HG03060 (cell line): ENCODE measurements around the gene LBX2.

Experiments
- ATAC-seq: cut with Tn5 transposase; IDR thresholded peaks from one replicate; pipeline ENCODE4 v1.9.1; 2021; ENCODE audit warnings: low read depth, moderate number of reproducible peaks; ENCODE audit not compliant: unreplicated experiment

Gene LBX2

DNA sequence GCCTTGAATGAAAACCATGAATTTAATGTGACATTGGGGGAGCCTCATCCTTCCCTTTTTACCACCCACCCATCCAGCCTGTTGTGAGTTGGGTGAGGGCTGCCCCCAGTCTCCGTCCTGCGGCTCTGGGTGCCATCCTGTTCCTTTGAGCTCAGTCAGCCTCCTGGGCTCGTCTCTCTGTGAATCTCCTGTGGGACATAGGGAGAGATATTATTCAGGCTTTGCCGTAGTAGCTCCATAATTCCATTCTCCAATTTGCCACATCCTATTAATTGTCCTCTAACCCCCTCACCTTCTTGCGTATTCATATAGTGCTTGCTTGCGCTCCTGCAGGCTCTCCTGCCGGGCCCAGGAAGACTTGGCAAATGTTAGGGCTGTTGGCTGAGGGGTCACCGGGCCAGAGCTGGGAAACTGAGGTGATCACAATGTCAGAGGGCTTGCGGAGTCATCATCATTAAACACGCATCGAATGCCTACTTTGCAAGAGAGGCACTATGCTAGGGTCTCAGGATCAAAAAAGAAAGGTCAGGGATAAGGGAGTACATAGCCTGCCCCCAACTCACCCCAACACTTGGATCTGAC is 27.3 kb upstream of the LBX2 start:
- no peak for ATAC-seq

DNA sequence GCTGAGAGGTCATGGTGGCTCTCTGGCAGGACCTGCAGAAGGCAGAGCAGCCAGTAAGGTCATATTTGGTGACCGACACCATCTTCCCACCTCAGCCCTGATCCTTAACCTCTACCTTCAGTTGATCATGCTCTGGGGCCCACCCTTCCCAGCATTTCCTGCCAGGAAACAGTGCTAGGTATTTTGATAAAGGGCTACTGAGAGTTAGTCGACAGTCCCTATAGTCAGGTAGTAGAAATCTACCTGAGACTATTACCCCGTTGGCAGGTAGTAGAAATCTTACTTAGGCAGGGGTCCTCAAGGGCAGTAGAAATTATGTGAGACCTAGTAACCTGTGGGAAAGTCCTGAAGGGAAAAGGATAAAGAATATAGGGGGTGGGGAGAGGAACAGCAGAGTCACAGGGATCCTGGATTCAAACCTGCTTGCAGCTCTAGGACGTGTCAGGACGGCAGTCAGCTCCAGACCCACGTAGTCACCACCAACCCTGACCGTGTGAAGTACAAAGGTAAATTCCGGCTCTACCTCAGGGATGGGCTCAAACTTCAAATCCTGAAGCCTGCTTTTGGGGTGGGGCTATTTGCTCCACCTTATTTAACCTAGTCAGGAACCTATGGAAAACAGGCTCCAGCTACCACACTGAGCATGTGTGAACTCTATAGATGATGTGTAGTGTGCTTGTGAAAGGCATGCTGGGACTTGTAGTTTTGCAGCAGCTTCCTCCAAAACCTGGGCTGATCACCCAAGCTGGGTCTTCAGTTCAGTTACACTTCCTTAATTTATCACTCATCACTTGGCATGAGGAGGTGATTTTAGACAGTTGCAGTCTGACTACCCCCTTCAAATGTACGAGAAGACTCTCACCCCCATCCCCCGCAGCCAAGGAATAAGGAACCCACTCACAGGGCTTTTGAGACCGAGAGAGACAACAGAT is 26.6 kb upstream of the LBX2 start, which contains the start of gene DQX1:
DQX1 (minus strand) TSS at position 515 of the 932 bp plus-strand sequence; CDS start at position 13, 502 bp downstream.
- ATAC-seq: no peak

DNA sequence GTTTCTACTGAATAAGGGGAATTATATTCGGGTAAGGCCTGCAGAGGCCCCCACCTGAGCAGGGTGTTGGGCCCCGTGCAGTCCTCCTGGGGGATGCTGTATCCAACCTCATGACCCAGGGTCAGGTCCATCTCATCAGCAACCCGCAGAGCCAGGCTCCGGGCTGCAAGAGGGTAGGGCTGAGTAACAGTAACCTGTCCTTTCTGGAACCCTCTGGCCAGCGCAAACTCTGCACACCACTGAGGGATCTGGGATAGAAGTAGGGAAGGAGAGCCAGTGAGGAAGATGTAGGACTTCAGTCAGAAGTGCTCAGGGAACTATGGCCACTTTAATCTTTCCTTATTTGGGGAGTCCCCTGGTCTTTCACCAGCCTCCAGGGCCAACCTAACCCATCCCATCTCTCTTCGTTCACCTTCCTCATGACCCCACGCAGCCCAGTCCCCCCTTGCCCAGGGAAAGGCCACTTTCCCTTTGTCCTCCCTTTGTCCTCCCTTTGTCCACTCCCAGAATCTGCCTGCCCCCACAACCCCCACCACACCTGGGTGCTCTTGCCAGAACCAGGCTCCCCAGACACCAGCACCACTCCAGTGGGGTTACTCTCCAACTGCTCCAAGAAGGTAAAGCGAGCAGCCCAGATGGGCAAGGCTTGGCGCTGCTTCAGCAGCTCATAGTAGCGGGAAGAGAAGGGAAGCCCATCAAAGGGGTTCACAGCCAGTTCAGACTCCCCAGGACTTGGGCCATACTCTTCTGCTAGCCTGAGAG is 25.7 kb upstream of the LBX2 start:
- no peak for ATAC-seq

DNA sequence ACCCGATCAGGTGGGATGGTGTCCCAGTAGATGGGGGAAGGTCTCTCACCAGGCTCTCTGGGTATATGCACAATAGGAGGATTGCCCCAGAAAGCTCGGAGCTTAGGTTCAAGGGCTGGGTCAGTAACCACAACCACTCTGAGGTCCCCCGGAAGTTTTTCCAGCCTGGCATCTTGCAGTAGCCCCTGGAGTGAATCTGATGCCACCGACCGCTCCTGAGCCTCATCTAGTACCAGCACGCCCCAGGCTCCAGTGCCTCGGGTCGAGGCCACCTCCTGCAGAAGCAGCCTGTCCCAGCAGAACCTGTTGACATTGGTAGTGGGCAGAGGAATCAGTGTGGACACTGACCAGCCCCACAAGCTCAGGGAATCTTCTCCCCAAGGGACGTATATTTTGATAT is 24.6 kb upstream of the LBX2 start:
- ATAC-seq: no peak

DNA sequence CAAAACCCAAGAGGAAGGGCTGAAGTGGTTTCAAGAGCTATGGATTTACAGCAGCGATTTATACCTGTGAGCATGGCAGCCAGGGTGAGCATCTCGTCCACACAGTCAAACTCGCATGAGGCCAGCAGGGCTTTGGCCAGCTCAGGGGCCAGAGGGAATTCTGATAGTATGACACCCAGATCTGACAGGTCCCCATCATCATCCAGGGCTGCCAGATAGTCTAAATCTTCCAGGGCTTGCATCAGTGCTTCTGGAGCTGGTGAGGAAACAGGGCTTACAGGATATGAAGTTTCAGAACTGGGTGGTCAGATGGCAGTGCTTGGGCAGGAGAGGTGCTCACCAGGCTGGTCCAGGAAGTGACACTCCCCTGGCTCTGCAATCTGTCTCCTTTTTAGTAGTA is 23.1 kb upstream of the LBX2 start:
- no peak for ATAC-seq

DNA sequence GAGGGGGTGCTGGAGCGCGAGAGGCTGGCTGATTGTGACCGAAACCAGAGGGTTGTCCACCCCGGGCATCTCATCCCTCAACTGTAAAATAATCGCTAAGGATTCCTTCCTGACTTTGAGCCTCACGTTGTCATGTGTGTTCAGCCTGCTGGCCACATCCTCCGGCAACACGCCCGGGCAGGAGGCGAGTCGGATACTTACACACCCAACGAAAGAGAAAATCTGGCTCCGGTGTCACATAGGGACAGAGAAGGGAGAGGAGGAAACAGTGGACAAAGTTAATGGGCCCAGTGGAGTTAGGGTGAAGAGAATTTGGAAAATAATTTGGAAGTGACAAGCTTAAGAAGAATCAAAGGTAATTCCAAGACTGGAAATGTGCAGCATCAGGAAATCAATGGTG is 17.2 kb upstream of the LBX2 start:
- no peak for ATAC-seq

DNA sequence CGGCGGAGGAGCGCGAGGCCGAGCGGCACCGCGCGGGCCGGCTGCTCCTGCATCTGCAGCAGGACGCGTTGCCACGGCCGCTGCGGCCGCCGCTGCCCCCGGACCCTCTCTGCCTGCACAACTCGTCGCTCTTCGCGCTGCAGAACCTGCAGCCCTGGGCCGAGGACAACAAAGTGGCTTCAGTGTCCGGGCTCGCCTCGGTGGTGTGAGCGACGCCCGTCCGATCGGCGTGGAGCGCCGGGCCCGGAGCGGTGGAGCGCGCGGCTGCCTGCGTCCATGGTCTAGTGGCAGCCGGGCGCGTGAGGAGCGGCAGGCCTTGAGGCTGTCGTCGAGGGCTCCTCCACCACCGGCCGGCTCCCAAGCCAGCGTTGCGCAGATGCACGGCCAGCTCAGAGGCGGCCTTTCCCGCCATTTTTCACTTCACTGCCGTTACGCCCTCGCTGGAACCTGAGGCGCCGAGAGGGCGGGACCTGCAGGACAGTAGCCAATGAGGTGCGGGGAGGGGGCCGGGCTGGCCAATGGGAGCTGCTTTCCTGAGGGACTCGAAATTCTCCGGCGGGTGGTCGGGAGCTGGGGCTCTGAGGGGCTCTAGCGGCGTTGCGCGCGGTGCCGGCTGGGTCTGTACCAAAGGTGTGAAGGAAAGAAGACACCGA is 16.7 kb upstream of the LBX2 start:
- no peak for ATAC-seq

DNA sequence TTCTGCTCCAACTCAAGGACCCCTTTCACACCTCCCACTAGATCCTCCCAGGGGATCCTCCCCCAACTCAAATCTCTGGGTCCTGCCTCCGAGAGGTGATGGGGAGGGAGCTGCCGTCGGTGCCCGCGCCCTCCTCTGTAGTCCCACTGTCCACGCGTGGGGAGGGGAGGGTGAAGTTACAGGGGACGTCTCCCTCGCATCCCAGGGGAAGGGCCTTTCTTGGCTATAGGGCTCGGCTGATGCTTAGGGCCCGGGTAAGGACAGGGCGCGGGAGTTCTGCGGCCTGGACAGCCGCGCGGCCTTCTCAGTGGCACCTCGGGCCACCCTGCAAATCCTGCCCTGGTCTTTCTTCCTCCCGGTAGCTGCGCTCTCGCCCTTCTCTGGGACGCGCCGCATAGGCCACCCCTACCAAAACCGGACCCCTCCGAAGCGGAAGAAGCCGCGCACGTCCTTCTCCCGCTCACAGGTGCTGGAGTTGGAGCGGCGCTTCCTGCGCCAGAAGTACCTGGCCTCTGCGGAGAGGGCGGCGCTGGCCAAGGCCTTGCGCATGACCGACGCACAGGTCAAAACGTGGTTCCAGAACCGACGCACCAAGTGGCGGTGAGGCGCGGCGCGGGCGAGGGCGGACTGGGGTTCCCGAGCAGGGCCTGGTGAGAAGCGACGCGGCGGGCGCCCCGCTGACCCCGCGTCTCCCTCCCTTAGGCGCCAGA is 16.0 kb upstream of the LBX2 start:
- no peak for ATAC-seq

DNA sequence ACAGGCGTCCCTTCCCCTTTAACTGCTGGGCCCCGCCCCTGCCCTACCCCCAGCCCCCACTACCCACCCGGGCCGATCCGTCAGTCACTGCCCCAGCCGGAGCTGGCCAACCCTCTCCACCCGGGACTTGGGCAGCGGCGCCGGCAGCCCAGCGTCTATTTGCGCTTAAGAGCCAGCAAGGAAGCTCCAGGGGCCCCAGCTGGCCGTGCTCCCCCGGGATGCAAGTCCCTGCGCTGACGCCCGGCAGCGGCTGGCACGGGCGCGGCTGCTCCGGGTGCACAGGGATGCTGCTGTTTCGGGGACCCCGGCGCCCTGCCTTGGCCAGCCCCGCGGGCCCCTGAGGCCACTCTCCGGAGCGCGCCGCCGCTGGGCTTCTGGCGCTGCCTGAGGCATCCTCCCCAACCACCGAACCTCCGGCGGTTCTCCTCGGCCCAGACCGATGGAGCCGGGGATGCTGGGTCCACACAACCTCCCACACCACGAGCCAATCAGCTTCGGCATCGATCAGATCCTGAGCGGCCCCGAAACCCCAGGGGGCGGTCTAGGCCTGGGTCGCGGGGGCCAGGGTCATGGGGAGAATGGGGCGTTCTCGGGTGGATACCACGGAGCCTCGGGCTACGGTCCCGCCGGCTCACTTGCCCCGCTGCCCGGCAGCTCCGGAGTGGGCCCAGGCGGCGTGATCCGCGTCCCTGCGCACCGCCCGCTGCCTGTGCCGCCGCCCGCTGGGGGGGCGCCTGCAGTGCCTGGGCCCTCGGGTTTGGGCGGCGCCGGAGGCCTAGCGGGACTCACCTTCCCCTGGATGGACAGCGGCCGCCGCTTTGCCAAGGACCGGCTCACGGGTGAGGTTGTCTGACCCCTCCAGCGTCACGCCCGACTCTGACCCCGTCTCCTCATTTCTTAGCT is 15.2 kb upstream of the LBX2 start, which contains the start of gene TLX2:
TLX2 (plus strand) TSS at position 83 of the 903 bp plus-strand sequence; CDS start at position 440, 357 bp downstream.
- no peak for ATAC-seq

DNA sequence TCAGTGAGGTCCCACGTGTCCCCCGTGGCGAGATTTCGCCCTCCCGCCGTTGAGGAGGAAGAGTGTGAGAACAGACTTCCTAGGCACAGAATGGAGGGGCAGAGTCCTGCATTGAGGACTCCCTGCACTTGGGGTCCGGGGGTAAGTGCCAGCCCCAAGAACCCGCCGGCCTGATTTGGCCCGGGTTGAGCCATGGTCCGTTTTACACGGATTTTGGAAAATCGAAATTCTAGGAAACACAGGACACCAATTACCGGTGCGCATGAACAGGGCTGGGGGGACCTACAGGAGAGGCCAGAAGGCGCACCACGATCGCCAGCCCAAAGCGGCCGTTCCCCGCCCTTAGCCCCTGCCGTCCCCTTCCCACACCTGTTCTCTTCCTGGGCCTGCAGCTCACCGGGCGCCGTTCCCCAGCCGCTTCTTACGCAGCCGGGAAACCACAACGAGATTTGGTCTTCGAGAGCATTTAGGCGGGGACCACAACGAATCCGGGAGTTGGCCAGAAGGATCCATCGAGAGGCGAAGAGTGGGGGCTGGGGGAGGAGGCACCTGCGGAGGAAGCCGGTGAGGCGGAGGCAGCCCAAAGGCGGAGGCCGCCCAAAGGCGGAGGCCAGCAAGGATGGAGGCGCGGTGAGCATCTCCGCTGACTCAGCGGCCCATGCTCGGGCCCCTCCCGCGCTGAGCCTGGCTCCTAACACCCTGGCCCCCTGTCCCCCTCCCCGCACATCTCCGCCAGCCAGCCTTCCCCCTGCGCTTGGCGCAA is 14.4 kb upstream of the LBX2 start:
- no peak for ATAC-seq

DNA sequence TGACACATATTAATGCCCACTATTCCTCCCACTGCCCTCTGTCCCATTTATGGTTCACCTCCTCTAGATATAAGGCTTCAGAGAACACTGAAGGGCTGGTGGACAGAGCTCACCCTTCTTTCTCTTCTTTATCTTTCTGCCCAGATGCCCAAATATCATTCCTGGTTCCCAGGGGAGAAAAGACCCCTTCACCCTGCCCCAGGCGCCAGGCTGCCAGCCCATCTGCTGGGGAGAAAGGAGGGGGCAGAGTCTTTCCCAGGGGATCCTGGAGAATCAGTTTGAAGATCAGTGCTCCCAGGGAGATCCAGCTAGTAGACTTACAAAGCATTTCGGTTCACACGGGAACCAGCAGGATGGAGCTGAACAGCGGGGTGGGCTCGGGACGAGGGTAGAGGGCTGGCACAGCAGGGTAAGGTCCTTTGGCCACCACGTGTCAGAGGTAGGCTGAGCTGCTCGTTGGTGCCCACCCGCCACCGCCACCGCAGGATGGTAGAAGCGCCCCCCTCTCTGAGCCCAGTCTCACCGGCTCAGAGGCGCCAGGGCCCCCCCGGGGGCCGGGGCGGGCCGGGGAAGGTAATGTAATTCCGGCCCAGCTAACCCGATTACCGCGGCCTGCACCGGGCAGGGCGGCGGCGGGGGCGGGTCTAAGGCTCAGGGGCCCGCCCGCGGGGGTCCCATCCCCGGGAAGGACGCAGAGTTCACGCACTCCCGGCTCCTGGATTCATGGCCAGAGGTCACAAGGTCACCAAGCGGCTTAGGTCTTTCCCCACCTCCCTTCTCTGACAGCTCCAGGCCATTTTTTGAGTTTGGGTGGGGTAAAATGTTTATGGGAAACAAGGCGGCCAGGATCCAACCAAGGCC is 13.6 kb upstream of the LBX2 start:
- no peak for ATAC-seq

DNA sequence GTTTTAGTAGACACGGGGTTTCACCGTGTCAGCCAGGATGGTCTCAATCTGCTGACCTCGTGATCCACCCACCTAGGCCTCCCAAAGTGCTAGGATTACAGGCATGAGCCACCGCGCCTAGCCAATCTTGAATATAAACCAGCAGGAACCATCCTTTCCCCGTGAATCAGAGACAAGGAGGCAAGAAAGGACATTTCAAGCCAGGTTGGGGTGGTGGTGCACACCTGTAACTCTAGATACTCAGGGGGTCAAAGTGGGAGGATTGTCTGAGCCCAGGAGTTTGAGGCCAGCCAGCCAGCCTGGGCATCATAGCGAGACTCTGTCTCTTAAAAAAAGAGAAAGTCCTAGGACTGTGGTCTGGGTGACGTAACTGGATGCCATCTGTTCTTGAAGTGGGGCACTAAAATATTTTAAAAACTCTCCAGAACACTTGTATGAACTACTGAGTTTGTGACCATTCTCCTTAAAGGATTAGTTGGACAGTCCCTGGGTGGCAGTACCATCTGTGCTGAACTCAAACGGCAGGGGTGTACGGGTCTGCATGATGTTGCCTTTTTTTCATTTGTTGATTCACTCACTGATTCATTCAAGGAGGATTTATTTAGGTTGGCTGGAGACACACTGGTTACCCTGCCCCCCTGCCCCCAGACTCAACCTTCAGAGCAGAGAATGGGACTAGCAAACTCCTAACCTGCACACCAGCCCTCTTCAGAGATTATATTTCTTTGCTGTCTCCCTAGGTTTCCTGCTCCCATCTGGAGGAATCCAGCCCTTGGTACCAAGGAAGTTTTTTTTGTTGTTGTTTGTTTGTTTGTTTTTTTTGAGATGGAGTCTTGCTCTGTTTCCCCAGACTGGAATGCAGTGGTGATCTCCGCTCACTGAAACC is 11.9 kb upstream of the LBX2 start:
- no peak for ATAC-seq

DNA sequence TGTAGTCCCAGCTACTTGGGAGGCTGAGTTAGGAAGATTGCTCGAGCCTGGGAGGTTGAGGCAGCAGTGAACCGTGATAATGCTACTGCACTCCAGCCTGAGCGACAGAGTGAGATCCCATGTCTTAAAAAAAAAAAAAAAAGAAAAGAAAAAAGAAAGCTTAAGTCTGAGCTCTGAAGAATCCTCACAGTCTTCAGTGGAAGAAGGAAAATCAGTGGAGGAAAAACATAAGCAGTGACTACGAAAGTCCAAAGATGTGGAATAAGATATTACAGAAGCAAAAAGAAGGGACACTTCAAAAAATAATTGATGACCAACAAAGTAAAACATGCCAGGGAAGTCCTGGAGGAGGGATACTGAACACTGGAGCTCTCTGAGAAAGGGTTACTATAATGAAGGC is 10.9 kb upstream of the LBX2 start:
- ATAC-seq: no peak

DNA sequence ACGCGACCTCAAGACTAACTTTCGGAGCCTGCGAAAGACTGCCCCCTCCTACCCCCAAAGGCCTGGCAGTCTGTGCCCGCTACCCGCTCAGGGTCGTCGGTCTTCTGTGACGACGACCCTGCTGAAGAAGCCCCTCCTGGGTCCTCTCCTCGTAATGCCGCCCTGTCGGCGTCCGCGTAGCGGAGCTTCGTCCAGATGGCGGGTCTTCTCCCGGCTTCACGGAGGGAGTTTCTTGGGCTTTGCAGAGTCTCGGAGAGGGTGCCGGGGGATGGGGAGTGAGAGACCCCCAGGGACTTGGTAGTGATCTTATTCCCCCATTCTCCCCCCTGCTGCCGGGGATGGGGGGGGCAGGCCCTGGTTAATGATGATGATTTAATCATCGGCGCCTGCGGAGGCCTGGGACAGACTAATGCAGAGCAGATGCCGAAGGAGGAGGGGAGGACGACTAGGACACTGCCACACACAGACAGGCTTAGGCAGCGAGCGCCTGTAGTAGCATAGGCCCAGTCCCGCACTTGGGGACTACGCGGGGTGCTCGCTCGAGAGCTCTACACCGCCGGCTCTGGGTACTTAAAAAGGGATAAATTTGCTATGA is 8.6 kb upstream of the LBX2 start:
- ATAC-seq: no peak

DNA sequence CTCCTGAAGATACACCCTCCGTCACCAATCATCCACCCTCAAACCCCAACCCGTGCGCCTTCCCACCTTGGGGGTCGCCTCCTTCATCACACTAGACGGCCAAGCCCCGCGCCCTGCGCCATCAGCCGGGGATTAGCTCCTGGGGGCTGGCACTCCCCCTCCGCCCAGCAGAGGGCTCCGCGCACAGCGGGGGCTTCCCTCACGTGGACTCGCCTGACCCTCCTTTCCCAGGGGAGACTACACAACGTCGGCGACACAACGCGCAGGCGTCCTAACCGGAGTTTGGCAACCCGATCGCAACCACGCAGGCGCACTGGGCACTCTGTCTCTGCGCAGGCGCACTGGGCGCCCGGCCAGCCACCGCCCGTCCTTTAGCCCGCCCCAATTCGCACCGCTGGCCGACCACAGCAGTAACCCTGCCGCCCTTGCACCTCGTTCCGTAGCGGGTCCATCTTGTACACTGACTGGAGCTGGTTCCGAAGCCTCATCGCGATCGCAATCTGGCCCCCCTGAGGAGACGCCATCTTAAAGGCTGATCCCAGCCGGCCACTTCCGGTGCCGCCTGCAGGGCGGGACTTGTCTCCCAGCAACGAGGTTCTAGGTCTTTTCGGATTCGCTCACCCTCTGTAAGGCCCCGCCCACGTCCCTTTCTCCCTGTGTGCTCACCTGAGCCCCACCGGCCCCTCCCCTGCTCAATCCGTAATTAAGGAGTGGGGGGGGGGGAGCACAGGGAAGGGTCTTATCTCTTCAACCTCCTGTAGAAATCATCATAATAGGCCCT is 7.9 kb upstream of the LBX2 start, which contains the start of gene PCGF1:
PCGF1 (minus strand) TSS at position 551 of the 781 bp plus-strand sequence; CDS start at position 524, 27 bp downstream.
- ATAC-seq: peak; percentile 80
